CMK (cell line): ENCODE data around the gene RPS17.
"Not testable (repeated sequence)": the region's sequence is repeated elsewhere in the genome, so short reads cannot be mapped to it uniquely, and the experiment has no call there.

ENCODE experiments used
- DNase-seq: peaks from one replicate; pipeline ENCODE4 v3.0.0-alpha.2; 2010; ENCODE audit warnings: low read depth

RPS17 gene

GRCh38 chr15:82545478-82545877 is 5.2 kb upstream of the RPS17 start:
- no peak for DNase-seq

DNA sequence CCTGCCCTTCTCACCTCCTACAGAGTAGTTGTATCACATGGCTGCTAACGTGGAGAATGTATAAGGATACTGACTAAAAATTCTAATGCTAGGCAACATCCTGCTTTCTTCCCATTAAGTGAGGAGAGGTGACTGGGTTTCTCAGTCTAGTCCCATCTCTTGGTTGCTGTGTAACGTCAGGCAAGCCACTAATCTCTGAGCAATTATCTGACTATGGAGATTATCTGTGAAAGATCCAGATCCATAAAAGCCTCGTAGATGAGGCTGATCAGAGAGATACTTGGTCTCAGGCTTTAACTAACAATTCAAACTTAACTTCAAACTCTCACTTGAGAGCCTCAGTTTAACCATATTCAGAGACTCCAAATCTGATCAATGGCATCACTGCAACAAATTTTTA is 4.7 kb upstream of the RPS17 start:
- no peak for DNase-seq

DNA sequence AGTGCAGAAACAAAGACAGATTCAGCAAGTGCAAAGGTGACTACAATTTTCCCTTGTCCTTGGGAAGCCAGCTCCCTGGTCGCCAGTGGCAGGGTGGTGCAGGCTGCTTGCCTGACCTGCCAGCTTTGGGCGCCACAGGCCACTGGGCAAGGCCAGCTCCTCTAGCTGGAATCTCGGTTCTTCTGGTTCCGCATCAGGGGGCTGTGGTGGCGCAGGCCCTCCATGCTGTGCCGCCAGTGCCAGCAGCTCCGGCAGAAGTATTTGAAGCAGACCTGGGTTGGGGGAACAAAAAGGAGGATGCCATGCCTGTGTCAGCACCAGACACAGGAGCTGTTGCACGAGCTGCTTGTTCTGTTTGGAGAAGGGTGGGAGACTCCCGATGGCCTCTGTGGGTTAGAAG is 4.2 kb upstream of the RPS17 start:
- no peak for DNase-seq

DNA sequence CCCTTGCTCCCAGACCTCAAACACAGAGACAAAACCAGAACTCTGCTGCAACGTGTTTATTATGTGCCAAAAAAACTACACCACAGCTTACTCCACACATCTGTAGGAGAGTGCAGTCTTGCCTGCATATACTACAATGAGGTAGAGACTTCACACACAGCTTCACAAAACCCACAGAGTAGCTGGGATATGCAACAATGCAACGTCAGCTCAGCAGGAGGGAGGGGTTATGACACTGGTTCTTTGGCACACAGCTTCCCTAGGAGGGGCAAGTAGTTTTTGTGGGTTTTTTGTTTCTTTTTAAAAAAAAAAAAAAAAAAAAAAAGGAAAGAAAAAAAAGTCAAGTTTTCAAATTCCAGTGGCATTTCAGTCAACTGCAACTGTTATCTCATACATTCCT is 2.9 kb upstream of the RPS17 start:
- no peak for DNase-seq

DNA sequence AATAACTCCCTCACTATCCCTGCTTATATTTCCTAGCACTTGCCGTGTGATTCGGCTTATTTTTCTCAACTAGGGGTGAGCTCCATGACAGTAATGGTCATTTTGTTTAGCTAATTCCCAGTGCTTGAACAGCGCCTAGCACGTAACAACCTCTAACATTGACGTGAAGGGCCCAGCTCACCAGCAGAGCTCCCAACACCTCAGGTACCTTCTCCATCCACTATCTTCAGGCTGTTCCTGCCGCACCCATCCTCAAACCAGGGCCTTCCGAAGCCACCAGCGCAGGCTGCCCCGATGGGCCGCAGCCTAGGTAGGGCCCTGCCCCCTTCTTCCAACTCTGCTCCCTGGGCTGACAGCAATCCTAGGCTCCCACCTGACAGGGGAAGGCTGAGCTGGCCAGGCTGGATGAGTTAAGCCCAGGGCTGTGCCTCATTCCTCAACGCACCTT is 751 bp upstream of the RPS17 start:
- no peak for DNase-seq

DNA sequence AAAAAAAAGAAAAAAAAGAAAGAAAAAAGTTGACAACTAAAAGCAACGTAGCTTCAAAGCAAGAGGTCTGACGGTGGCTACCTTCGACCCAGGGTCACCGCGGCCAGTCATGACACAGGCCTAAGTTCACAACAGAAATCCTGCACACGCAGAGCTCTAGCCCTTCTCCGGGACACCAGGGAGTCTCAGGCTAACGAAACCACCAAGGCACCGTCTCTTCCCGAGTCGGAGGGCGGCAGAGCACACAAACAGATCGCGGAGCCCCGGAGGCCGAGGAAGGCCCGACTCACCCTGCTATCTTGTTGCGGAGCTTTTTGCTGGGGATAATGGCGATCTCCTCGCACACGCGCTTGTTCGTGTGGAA is 584 bp downstream of the RPS17 start:
- no peak for DNase-seq

GRCh38 chr15:82538961-82539690 is 1.1 kb downstream of the RPS17 start:
- DNase-seq: no peak

- no peak for DNase-seq
Measured at GRCh38 chr15:82537351-82537908, 2.8 kb downstream of the RPS17 start.

GRCh38 chr15:82536409-82537350 is 3.6 kb downstream of the RPS17 start:
- DNase-seq: no peak

- no peak for DNase-seq
Measured at GRCh38 chr15:82535566-82536408, 4.5 kb downstream of the RPS17 start.

DNA sequence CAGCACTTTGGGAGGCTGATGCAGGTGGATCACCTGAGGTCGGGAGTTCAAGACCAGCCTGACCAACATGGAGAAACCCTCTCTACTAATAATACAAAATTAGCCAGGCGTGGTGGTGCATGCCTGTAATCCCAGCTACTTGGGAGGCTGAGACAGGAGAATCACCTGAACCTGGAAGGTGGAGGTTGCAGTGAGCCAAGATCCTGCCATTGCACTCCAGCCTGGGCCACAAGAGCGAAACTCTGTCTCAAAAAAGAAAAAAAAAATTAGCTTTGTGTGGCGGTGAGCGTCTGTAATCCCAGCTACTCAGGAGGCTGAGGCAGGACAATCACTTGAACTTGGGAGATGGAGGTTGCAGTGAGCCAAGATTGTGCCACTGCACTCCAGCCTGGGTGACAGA is 5.1 kb downstream of the RPS17 start:
- not testable (repeated sequence) for DNase-seq

DNA sequence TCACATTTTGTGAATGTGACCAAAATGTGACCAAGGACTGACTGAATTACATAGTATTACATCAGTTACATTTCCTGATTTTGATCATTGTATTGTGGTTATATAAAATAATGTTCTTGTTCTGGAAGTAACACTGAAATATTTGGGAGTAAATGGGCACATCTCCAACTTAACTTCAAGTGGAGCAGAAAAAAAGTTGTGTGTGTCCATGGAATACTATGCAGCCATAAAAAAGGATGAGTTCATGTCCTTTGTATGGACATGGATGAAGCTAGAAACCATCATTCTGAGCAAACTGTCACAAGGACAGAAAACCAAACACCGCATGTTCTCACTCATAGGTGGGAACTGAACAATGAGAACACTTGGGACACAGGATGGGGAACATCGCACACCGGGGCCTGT is 5.8 kb downstream of the RPS17 start:
- not testable (repeated sequence) for DNase-seq

DNA sequence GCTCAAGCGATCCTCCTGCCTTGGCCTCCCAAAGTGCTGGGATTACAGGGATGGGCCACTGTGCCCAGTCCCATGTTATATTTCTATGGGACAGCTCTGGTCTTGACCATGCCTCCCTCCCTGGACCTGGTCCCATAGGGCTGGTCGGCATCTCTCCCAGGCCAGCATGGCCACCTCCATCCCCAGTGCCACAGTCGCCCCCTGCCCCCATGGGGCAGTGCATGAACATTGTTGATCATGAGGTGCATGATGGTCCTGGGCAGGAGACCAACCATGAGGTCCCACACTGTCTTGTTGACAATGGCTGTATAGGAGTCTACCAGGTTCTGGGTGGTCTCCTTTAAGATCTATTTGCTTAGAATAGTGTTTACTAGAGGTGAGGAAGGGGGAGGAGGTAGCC is 6.5 kb downstream of the RPS17 start:
- DNase-seq: no peak

GRCh38 chr15:82532991-82533481 is 7.2 kb downstream of the RPS17 start:
- no peak for DNase-seq

DNA sequence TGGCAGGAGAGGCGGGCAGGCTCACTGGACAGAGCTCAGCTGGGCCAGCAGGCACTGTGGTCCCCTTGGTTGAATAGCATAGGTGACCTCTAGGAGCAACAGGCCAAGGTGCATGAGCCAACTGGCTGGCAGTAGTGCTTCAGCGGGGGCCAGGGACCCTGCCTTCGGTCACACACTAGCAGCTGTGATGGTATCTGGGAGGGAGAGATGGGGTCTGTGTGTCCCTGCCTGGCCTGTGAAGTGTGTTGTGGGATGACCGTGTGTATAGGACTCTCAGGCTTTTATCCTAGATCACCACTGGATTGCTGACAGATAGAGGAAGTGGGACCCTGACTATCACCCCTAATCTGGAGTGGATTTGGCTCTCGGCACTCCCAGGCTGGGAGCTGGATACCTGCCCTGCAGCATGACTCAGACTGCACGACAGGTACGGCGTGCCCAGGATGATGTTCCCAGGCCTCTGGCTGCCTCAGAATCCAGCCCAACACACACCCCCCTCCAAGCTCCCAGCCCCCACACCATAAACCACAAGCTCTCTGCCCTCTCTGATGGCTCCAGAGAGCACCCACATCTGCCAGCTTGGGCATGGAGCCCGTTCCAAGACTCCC is 7.8 kb downstream of the RPS17 start:
- DNase-seq: no peak

DNA sequence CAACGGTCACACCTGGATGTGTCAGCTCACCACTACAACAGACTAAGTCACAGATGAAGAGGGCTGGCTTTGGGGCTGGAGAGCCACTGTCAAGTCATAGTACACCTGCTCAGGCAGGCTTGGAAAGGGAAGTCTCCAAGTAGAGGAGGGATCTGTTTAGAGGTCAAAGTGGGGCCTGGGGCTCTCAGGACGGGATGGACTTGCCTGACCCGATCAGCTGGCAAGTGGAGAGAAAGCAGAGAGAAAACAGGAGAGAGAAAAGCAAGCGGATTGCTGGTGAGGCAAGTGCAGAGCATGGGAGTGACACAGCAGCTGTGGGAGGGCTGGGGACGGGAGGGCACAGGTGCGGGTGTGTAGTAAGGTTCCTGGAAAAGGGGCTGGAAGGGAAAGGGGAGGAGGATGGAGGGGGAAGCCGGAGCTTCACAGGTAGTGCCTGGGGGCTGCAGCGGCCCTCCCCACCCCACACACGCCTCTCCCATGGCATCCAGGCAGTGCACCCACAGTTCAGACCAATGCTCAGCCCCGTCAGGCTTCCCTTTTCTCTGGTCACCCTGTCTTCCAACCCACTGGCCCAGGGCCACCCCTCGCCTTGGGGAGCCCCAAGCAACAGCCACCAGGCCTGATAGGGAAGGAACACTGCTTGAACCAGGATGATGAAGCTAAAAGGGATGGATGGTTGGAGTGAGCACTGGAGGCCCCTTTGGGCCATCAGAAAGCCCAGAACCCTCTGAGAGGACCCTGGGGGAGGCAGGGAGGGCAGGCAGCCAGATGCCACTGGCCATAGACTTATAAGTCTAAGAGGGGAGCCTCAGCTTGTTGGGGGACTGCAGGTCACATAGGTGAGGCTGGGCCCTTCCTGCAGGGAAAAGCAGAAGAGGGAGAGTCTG is 8.5 kb downstream of the RPS17 start:
- DNase-seq: no peak

GRCh38 chr15:82530606-82531379 is 9.5 kb downstream of the RPS17 start:
- DNase-seq: no peak

DNA sequence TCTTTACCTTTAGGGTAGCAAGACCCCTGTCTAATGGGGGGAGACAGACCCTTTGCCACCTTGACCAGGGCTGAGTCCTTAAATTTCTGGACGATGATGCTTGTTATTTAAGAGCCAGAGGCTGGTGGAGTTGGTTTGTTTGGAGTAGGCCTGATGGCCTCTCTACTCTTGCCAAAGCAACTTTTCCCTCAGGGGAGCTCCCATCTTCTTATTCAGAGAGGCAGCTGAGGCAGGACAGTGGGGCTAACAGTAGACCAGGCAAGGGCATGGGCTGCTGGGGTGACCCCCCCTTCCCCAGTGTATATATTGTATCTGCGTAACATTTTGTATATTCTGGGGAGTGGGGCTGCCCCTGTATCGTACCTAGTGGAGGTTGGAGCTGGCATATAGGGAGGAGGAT is 10.3 kb downstream of the RPS17 start:
- DNase-seq: no peak

GRCh38 chr15:82513587-82513986 is 26.7 kb downstream of the RPS17 start:
- not testable (repeated sequence) for DNase-seq

DNA sequence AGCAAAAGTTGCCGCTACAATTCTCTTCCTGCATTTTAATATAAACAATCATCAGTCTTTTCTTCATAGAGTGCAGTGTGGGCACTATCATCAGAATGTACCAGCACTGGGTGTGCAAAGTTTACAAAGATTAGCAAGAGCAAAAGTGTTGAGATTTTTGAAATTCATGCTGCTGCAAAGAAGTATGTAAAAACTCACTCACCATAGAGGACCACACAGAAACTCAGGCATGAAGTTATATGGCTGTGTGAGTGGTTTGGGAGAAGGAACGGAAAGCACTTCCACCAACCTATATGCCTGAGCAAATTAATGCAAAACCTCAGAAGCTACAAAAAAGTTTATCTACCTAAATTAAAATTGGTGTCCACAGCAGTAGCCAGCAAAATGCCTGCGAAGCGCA is 32.6 kb downstream of the RPS17 start:
- not testable (repeated sequence) for DNase-seq
